ENCODE measurements around the gene ZBTB16. TPM values are rescaled to one million over a fixed set of nuclear protein-coding genes. Genes with fewer than 3 reads are reported as not detected.

Gene ZBTB16
- polyA plus RNA-seq, 1 experiment, result not detected

DNA sequence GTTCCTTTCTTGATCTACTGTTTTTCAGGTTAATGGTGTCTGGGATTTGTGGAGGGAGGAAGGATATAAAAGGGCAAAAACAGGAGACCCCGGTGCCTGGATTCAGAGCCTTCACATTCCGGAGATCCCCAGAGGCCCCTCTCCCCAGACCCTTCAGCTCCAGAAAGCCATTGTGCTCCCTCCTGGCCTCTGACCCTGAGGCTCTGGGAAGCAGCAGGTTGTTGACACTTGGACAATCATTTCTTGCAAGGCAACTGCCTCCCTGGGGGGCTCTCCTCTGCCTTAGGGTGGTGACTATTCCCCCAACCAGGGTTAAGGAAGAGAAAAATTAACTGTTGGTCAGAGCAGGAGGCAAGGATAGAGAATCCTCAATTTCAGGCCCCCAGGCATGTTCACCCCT is 149.8 kb downstream of the ZBTB16 start:
- Histone ChIP-seq H3K4me3 (ENCODE audit: low read depth, low read length) (no peak overlapping the region), H3K36me3 (ENCODE audit: control insufficient read depth, insufficient read depth, low read length) (no peaks in the 10 kb centered on the region), H3K27me3 (ENCODE audit: control insufficient read depth, insufficient read depth, low read length) (no peaks in the 10 kb centered on the region; the same call in 1 of the 2 replicates)
- TF ChIP-seq, protein P1, sequence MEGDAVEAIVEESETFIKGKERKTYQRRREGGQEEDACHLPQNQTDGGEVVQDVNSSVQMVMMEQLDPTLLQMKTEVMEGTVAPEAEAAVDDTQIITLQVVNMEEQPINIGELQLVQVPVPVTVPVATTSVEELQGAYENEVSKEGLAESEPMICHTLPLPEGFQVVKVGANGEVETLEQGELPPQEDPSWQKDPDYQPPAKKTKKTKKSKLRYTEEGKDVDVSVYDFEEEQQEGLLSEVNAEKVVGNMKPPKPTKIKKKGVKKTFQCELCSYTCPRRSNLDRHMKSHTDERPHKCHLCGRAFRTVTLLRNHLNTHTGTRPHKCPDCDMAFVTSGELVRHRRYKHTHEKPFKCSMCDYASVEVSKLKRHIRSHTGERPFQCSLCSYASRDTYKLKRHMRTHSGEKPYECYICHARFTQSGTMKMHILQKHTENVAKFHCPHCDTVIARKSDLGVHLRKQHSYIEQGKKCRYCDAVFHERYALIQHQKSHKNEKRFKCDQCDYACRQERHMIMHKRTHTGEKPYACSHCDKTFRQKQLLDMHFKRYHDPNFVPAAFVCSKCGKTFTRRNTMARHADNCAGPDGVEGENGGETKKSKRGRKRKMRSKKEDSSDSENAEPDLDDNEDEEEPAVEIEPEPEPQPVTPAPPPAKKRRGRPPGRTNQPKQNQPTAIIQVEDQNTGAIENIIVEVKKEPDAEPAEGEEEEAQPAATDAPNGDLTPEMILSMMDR (IDR thresholded peaks at IDR 0.05; ENCODE audit: insufficient read depth, low read depth, low read length), result no peak
- ChIA-PET CTCF (no interaction called here), POLR2A (no interaction called here)
- DNase-seq (ENCODE audit: low read depth), result no peak

DNA sequence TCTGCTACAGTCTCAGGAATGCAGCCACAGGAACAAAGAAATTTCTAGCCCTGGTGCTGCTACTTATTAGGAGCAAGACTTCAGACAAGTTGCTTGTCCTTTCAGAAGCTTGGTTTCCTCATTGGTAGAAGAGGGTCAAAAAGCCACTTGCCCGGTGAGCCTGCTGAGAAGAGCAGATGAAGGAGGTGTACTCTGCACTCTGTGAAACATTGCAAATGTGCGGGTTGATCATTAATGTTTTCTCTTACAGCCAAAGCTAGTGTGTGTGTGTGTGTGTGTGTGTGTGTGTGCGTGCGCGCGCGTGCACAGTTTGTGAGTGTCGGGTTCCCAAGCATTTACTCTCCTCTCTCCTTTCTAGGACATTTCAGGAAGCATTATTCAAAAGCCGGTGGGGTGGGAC is 150.4 kb downstream of the ZBTB16 start:
- ChIA-PET CTCF (no interaction called here), POLR2A (no interaction called here)
- Histone ChIP-seq H3K4me3 (ENCODE audit: low read depth, low read length) (no peak overlapping the region), H3K36me3 (ENCODE audit: control insufficient read depth, insufficient read depth, low read length) (no peaks in the 10 kb centered on the region), H3K27me3 (ENCODE audit: control insufficient read depth, insufficient read depth, low read length) (no peaks in the 10 kb centered on the region; the same call in 1 of the 2 replicates)
- DNase-seq (ENCODE audit: low read depth), result no peak
- TF ChIP-seq, protein P1 (IDR thresholded peaks at IDR 0.05; ENCODE audit: insufficient read depth, low read depth, low read length), result no peak

DNA sequence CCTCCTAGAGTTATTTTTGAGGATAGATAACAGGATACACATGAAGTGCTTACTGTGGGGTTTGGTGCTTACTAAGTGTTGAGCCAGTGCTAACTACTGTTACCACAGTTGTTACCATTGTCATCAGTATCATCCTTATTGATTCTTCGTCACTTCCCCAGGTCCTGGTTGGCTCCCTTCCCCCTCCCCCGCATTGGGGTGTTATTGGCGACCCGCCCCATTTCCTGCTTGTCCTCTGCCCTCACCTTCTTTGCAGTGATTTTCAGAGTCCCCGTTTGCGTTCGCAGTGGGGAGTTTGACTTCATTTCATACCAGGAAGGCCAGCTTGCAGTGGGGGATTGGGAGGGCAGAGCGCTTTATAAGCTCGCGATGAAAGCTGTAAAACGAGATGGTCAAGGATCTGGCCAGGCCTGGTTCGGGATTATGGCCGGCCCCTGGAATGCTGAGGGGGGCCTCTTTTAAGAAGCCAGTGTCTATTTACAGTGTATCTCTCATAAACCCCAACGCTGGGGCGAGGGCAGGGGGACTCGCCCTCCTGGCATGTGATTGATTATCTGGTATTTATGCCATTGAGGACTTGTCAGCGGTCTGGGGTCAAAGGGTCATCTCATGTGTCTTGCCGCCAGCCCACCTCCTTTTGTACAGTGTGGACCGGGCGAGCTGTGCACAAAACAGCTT is 152.1 kb downstream of the ZBTB16 start:
- no peaks in the 10 kb centered on the region; the same call in 1 of the 2 replicates for H3K27me3 ChIP-seq (ENCODE audit: control insufficient read depth, insufficient read depth, low read length)
- no peaks in the 10 kb centered on the region for H3K36me3 ChIP-seq (ENCODE audit: control insufficient read depth, insufficient read depth, low read length)
- DNase-seq (ENCODE audit: low read depth), result no peak
- H3K4me3 ChIP-seq (ENCODE audit: low read depth, low read length), result no peak overlapping the region
- TF ChIP-seq, protein P1 (IDR thresholded peaks at IDR 0.05; ENCODE audit: insufficient read depth, low read depth, low read length), result no peak
- ChIA-PET POLR2A (no interaction called here), CTCF (no interaction called here)

DNA sequence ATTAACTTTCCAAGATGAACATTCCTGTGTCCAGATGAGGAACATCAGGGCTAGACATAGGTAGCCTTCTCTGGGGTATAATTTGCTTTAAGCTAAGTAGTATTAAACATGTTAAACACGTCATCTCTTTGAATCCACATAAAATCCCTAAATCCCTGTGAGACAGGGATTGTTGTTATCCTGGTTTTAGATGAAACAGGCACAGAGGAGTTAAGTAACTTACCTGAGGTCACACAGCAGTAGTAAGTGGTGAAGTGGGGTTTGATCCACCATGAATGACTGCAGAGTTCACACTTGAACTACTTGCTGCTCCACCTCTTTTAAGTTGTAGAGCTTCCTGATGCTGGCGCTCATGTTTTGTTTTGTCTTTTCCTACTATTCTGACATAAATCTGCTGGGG is 154.1 kb downstream of the ZBTB16 start:
- ChIA-PET POLR2A (no interaction called here), CTCF (no interaction called here)
- no peak for DNase-seq (ENCODE audit: low read depth)
- no peak overlapping the region for H3K4me3 ChIP-seq (ENCODE audit: low read depth, low read length)
- H3K36me3 ChIP-seq (ENCODE audit: control insufficient read depth, insufficient read depth, low read length), result no peaks in the 10 kb centered on the region
- no peaks in the 10 kb centered on the region; the same call in 1 of the 2 replicates for H3K27me3 ChIP-seq (ENCODE audit: control insufficient read depth, insufficient read depth, low read length)
- TF ChIP-seq, protein P1 (IDR thresholded peaks at IDR 0.05; ENCODE audit: insufficient read depth, low read depth, low read length), result no peak

DNA sequence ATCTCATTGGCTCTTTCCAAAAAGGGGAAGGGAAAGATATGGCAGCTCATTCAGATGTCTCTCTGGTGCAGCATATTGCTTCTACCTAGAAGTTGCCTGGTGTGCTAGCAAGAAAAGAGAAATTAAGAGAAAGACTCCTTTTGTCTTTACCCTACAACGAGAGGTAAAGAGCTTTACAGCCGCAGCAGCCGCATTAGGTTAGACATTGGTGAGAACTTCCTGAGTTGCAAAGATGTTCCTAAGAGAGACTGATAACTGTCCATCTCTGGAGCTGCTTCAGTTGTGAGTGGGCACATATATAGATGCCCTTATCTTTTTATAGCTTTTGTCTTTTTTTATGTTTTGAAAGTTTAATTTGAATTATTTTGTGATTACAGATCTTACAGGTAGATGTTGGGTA is 155.9 kb downstream of the ZBTB16 start:
- DNase-seq (ENCODE audit: low read depth), result no peak
- POLR2A ChIA-PET, result no interaction called here
- TF ChIP-seq, protein P1 (IDR thresholded peaks at IDR 0.05; ENCODE audit: insufficient read depth, low read depth, low read length), result no peak
- CTCF ChIA-PET, result interaction anchor here (1.1 kb wide), 1 partner anchor 45 kb away, joined by 3 read pairs; no protein-coding TSS in a partner anchor
- no peak overlapping the region for H3K4me3 ChIP-seq (ENCODE audit: low read depth, low read length)
- no peaks in the 10 kb centered on the region for H3K36me3 ChIP-seq (ENCODE audit: control insufficient read depth, insufficient read depth, low read length)
- H3K27me3 ChIP-seq (ENCODE audit: control insufficient read depth, insufficient read depth, low read length), result peaks cover 1% of the 10 kb centered on the region; the same call in 1 of the 2 replicates
